ENCODE measurements around the gene MED16. TPM values are rescaled to one million over a fixed set of nuclear protein-coding genes. Genes with fewer than 3 reads are reported as not detected.
A peak's percentile ranks its signal among the peaks of the same experiment; 100 is the strongest.

Gene MED16
- total RNA-seq, 1 experiment from 2014 or later: 69.1 TPM

DNA sequence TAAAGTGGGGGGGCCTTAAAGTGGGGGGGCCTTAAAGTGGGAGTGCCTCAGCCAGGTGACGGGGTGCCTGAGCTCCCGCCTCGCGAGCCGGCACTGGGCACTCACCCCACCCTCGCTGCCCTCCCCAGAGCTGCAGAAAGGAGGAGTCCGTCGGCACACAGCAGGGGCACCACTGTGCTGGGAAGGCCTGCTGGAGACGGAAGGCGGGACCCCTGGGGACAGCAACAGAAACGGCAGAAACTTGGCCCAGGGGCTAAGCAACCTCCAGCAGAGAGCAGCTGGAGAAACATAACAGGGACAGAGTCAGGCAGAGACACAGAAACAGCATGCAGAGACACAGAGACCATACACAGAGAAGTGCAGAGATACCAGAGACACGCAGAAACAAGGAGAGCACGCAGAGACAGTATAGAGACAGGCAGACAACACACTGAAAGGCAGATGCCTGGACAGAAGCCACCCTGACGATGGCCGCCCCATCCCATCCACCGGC is 25.6 kb downstream of the MED16 start:
- H3K36me3 Mint-ChIP-seq (ENCODE audit: insufficient read depth, unreplicated experiment): peaks cover 84% of the 10 kb centered on the region
- H3K4me1 ChIP-seq: no peaks in the 10 kb centered on the region; the same call in 1 of the 2 replicates
- no peak for DNase-seq
- ChIA-PET CTCF (no interaction called here), POLR2A (no interaction called here)
- no peak overlapping the region for H3K4me3 ChIP-seq (ENCODE audit: low read depth, low read length)
- no peak overlapping the region for H3K4me3 Mint-ChIP-seq (ENCODE audit: unreplicated experiment)
- H3K9me3 Mint-ChIP-seq (ENCODE audit: unreplicated experiment): no peaks in the 10 kb centered on the region
- intact Hi-C loops (cut with micrococcal nuclease; ENCODE audit: unreplicated experiment): loop anchor here (10.0 kb wide), 1 partner anchor 93 kb away; no protein-coding TSS in a partner anchor
- H3K9me3 ChIP-seq: no peaks in the 10 kb centered on the region
- peaks cover 6% of the 10 kb centered on the region for H3K36me3 ChIP-seq (ENCODE audit: control insufficient read depth, insufficient read depth, low read length)
- H3K27ac Mint-ChIP-seq (ENCODE audit: unreplicated experiment): peak overlapping the region; percentile 57
- H3K27me3 ChIP-seq (replicated peaks; ENCODE audit: control insufficient read depth, insufficient read depth, low read length): no peaks in the 10 kb centered on the region
- no peaks in the 10 kb centered on the region for H3K4me1 Mint-ChIP-seq (ENCODE audit: low read depth, unreplicated experiment)
- no TSS peak for BruUV-seq (replicated peaks)
- no peaks in the 10 kb centered on the region for H3K27me3 Mint-ChIP-seq (ENCODE audit: insufficient read depth, unreplicated experiment)
- no peak for TF ChIP-seq CTCF (IDR thresholded peaks at IDR 0.05; ENCODE audit: insufficient read depth in 1 of 2, low read depth in 1 of 2, low read length in 1 of 2, severe bottlenecking in 1 of 2, unreplicated experiment in 1 of 2)

DNA sequence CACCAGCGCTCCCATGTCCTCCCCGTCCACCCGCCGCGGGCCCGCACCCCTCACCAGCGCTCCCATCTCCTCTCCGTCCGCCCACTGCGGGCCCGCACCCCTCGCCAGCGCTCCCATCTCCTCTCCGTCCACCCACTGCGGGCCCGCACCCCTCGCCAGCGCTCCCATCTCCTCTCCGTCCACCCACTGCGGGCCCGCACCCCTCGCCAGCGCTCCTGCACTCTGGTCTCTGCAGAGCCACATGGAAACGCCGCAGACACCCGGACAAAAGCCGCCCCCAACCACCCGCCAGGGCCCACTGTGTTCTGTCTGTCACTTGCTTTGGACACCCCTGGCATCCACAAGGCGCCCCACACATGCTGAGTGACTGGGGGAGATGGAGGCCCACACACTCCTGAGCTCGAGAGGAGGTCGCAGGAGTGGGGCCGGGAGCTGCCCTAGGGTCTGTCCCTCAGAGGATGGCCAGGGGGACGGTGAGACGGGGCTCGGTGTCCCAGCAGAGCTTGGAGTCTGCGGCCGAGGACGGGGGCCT is 26.2 kb downstream of the MED16 start:
- CTCF ChIA-PET: no interaction called here
- Histone ChIP-seq H3K9me3 (no peaks in the 10 kb centered on the region), H3K4me1 (no peaks in the 10 kb centered on the region; the same call in 1 of the 2 replicates), H3K4me3 (ENCODE audit: low read depth, low read length) (no peak overlapping the region), H3K27me3 (replicated peaks; ENCODE audit: control insufficient read depth, insufficient read depth, low read length) (no peaks in the 10 kb centered on the region), H3K36me3 (ENCODE audit: control insufficient read depth, insufficient read depth, low read length) (peaks cover 6% of the 10 kb centered on the region)
- peaks cover 84% of the 10 kb centered on the region for H3K36me3 Mint-ChIP-seq (ENCODE audit: insufficient read depth, unreplicated experiment)
- H3K9me3 Mint-ChIP-seq (ENCODE audit: unreplicated experiment): no peaks in the 10 kb centered on the region
- no peak overlapping the region for H3K4me3 Mint-ChIP-seq (ENCODE audit: unreplicated experiment)
- TF ChIP-seq CTCF (IDR thresholded peaks at IDR 0.05; ENCODE audit: insufficient read depth in 1 of 2, low read depth in 1 of 2, low read length in 1 of 2, severe bottlenecking in 1 of 2, unreplicated experiment in 1 of 2): no peak
- H3K27ac Mint-ChIP-seq (ENCODE audit: unreplicated experiment): peak overlapping the region; percentile 57
- no peaks in the 10 kb centered on the region for H3K4me1 Mint-ChIP-seq (ENCODE audit: low read depth, unreplicated experiment)
- DNase-seq: no peak
- H3K27me3 Mint-ChIP-seq (ENCODE audit: insufficient read depth, unreplicated experiment): no peaks in the 10 kb centered on the region
- intact Hi-C loops (cut with micrococcal nuclease; ENCODE audit: unreplicated experiment): loop anchor here (10.0 kb wide), 1 partner anchor 92 kb away; no protein-coding TSS in a partner anchor
- POLR2A ChIA-PET: no interaction called here
- no TSS peak for BruUV-seq (replicated peaks)

DNA sequence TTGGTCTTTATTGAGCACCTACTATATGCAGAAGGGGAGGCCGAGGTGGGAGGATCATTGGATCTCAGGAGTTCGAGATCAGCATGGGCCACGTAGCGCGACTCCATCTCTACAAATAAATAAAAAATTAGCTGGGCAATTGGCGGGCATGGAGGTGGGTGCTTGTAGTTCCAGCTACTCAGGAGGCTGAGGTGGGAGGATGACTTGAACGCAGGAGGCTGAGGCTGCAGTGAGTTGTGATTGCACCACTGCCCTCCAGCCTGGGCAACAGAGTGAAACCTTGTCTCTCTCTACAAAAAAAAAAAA is 29.7 kb downstream of the MED16 start:
- no peak for DNase-seq
- CTCF ChIA-PET: no interaction called here
- peaks cover 3% of the 10 kb centered on the region; the same call in 1 of the 2 replicates for H3K36me3 ChIP-seq (ENCODE audit: control insufficient read depth, insufficient read depth, low read length)
- no peaks in the 10 kb centered on the region for H3K9me3 ChIP-seq
- no peaks in the 10 kb centered on the region for H3K4me1 Mint-ChIP-seq (ENCODE audit: low read depth, unreplicated experiment)
- no peak overlapping the region for H3K4me3 ChIP-seq (ENCODE audit: low read depth, low read length)
- peaks cover 68% of the 10 kb centered on the region for H3K36me3 Mint-ChIP-seq (ENCODE audit: insufficient read depth, unreplicated experiment)
- no peak overlapping the region for H3K4me3 Mint-ChIP-seq (ENCODE audit: unreplicated experiment)
- no peak for TF ChIP-seq CTCF (IDR thresholded peaks at IDR 0.05; ENCODE audit: insufficient read depth in 1 of 2, low read depth in 1 of 2, low read length in 1 of 2, severe bottlenecking in 1 of 2, unreplicated experiment in 1 of 2)
- H3K9me3 Mint-ChIP-seq (ENCODE audit: unreplicated experiment): no peaks in the 10 kb centered on the region
- BruUV-seq (replicated peaks): no TSS peak
- no peaks in the 10 kb centered on the region for H3K27me3 ChIP-seq (replicated peaks; ENCODE audit: control insufficient read depth, insufficient read depth, low read length)
- POLR2A ChIA-PET: interaction anchor here (0.6 kb wide), 1 partner anchor 111 kb away, joined by 3 read pairs; no protein-coding TSS in a partner anchor
- intact Hi-C loops (cut with micrococcal nuclease; ENCODE audit: unreplicated experiment): loop anchor here (10.0 kb wide), 1 partner anchor 88 kb away; no protein-coding TSS in a partner anchor
- no peaks in the 10 kb centered on the region for H3K27me3 Mint-ChIP-seq (ENCODE audit: insufficient read depth, unreplicated experiment)
- H3K4me1 ChIP-seq: 0 out of 2 replicates have a peak, but pooled peaks cover 4% of the 10 kb centered on the region
- H3K27ac Mint-ChIP-seq (ENCODE audit: unreplicated experiment): peak overlapping the region; percentile 59
